HG03097 (cell line): Measurements from ENCODE around the gene MARF1.
"Not testable (repeated sequence)": the region's sequence is repeated elsewhere in the genome, so short reads cannot be mapped to it uniquely, and the experiment has no call there.

ENCODE experiments used
- ATAC-seq: cut with Tn5 transposase; IDR thresholded peaks from one replicate; pipeline ENCODE4 v1.9.1; 2021; ENCODE audit not compliant: unreplicated experiment, low FRiP score

MARF1 gene

GRCh38 chr16:15643048-15643945 lies at the start of gene MARF1:
Gene MARF1 (minus strand): TSS chr16:15643154. CDS start chr16:15639233, 3,921 bp downstream.
- ATAC-seq: peak; percentile 42

- ATAC-seq: not testable (repeated sequence)
Observed at GRCh38 chr16:15692508-15692907, 49.6 kb upstream of the MARF1 start.

- no peak for ATAC-seq
Observed at GRCh38 chr16:15691046-15691445, 48.1 kb upstream of the MARF1 start.

GRCh38 chr16:15690296-15690695 lies 47.3 kb upstream of the MARF1 start:
- ATAC-seq: no peak

GRCh38 chr16:15689290-15689689 lies 46.3 kb upstream of the MARF1 start:
- ATAC-seq: no peak

GRCh38 chr16:15686287-15686686 lies 43.3 kb upstream of the MARF1 start:
- no peak for ATAC-seq

- ATAC-seq: no peak
Observed at GRCh38 chr16:15682105-15682570, 39.2 kb upstream of the MARF1 start.

GRCh38 chr16:15677447-15677846 lies 34.5 kb upstream of the MARF1 start:
- no peak for ATAC-seq

GRCh38 chr16:15676506-15676905 lies 33.6 kb upstream of the MARF1 start:
- ATAC-seq: no peak

GRCh38 chr16:15674571-15674970 lies 31.6 kb upstream of the MARF1 start:
- ATAC-seq: no peak

- ATAC-seq: no peak
Observed at GRCh38 chr16:15672514-15673167, 29.7 kb upstream of the MARF1 start.

GRCh38 chr16:15672127-15672513 lies 29.2 kb upstream of the MARF1 start:
- not testable (repeated sequence) for ATAC-seq

GRCh38 chr16:15671530-15672117 lies 28.7 kb upstream of the MARF1 start:
- no peak for ATAC-seq

- ATAC-seq: no peak
Observed at GRCh38 chr16:15667091-15667742, 24.3 kb upstream of the MARF1 start.

- ATAC-seq: no peak
Observed at GRCh38 chr16:15665107-15665506, 22.2 kb upstream of the MARF1 start.

- no peak for ATAC-seq
Observed at GRCh38 chr16:15660203-15660601, 17.2 kb upstream of the MARF1 start.

GRCh38 chr16:15658556-15658955 lies 15.6 kb upstream of the MARF1 start:
- ATAC-seq: no peak

GRCh38 chr16:15658149-15658548 lies 15.2 kb upstream of the MARF1 start:
- ATAC-seq: no peak

- ATAC-seq: not testable (repeated sequence)
Observed at GRCh38 chr16:15655561-15655960, 12.6 kb upstream of the MARF1 start.

- no peak for ATAC-seq
Observed at GRCh38 chr16:15654591-15654990, 11.6 kb upstream of the MARF1 start.

GRCh38 chr16:15653227-15653626 lies 10.3 kb upstream of the MARF1 start:
- no peak for ATAC-seq
